Pancreas (tissue), 10 donors: Measurements from ENCODE around the gene NHP2. TPM values are rescaled to one million over a fixed set of nuclear protein-coding genes. Genes with fewer than 3 reads are reported as not detected.
A peak's percentile ranks its signal among the peaks of the same experiment; 100 is the strongest.

Experiments used
- ATAC-seq, 4 donors: fragments of 200-7000 bp; cut with Tn5 transposase; one replicate each; pipeline versions ENCODE4 v1.8.0 to v1.9.1; 2020; ENCODE audit warnings: mild to moderate bottlenecking in 4 of 4, moderate library complexity in 4 of 4
- DNase-seq, 6 donors: peaks; one replicate each; pipeline ENCODE4 v3.0.0-alpha.2; 2020
- FAIRE-seq: peaks from 2 replicates; lab custom pipeline; 2012; peaks lifted over from hg19 to GRCh38; lab: Jason Lieb, UNC
- H3K27ac ChIP-seq, 4 donors: fragments of 200-600 bp; sonication (generic); 1 replicate in 3 of 4; 2 replicates in 1 of 4; pipeline versions ENCODE4 v1.5.0 to v1.8.0; 2020
- H3K27me3 ChIP-seq, 4 donors: fragments of 200-600 bp; one replicate each; pipeline ENCODE4 v1.8.0; 2021
- H3K36me3 ChIP-seq, 3 donors: fragments of 200-600 bp; sonication (generic) in 1 of 3; one replicate each; pipeline versions ENCODE4 v1.5.0 to v1.8.0; 2020 to 2021
- H3K4me1 ChIP-seq, 3 donors: fragments of 200-600 bp; one replicate each; pipeline ENCODE4 v1.8.0; 2021
- H3K4me3 ChIP-seq, 4 donors: fragments of 200-600 bp; sonication (generic) in 2 of 4; one replicate each; pipeline versions ENCODE4 v1.5.0 to v1.8.0; 2020 to 2021
- H3K9me3 ChIP-seq, 4 donors: fragments of 200-600 bp; one replicate each; pipeline ENCODE4 v1.8.0; 2021
- WGBS, 2 donors: extraction: QIAGEN DNeasy Blood & Tissue Kit; methylation state at CpG; one replicate each; pipeline ENCODE4 v1.1.7; 2013; 5-methylcytosine and 5-hydroxymethylcytosine counted together
- intact Hi-C, 3 donors: fragments of 100-400 bp; cut with DNase I; formaldehyde crosslinking; loops; one replicate each; pipeline versions ENCODE4 v1.11.1 to v1.14.2; 2022
- polyA plus RNA-seq, 2 donors: library from polyadenylated mRNA; stranded (reverse); fragments of 200-250 nt; gene quantifications; one replicate each; pipeline ENCODE4 v1.2.3, GENCODE V29; 2013
- total RNA-seq, 6 donors: library from RNA; stranded (reverse); fragmentation: NEBNext Ultra II Directional in 4 of 6; extraction: Animal tissue kit (Norgen Biotek cat#: 25700) in 4 of 6; gene quantifications; one replicate each; pipeline versions ENCODE4 v1.2.1 to v1.2.4, GENCODE V29; 2021 to 2023
- TF ChIP-seq, protein P1 (sequence below), 4 donors: fragments of 200-600 bp; sonication (generic) in 3 of 4; IDR thresholded peaks; one replicate each; pipeline versions ENCODE4 v1.5.0 to v1.8.0; 2021; ENCODE audit warnings: antibody characterized with exemption in 4 of 4
- donor health status: healthy with polysubstance abuse.
- donor health status: DM: no; HTN: no; CAD: no; lungs with moderate emphysema.
- donor health status: DM: no; HTN: no; CAD: no.
- donor health status: control.
- donor health status: control.
- donor health status: Bipolar disorder and iron deficiency.
- donor health status: DM: yes; HTN: yes; CAD: no.
- donor health status: DM: no; HTN: no; CAD: no.
- donor health status: DM: no; HTN: no; CAD: no.
- donor health status: DM: yes; HTN: yes; CAD: no.

The NHP2 gene
- total and polyA plus RNA-seq, 8 donors, result 34.6 to 84.7 (median 54.1) TPM

- no peak for DNase-seq
- no peaks in the 10 kb centered on the region for H3K27me3 ChIP-seq
- H3K4me1 ChIP-seq, result peaks cover 6 to 7% (median 6%) of the 10 kb centered on the region in 3 donors
- H3K27ac ChIP-seq, result peak overlapping the region in 1 of 4 donors; percentile 8
- FAIRE-seq, result no peak
- intact Hi-C loops, result no loop called here
- 89 to 95% methylated on average over 13 of the region's 13 CpGs for WGBS, 2 donors
- TF ChIP-seq, protein P1, sequence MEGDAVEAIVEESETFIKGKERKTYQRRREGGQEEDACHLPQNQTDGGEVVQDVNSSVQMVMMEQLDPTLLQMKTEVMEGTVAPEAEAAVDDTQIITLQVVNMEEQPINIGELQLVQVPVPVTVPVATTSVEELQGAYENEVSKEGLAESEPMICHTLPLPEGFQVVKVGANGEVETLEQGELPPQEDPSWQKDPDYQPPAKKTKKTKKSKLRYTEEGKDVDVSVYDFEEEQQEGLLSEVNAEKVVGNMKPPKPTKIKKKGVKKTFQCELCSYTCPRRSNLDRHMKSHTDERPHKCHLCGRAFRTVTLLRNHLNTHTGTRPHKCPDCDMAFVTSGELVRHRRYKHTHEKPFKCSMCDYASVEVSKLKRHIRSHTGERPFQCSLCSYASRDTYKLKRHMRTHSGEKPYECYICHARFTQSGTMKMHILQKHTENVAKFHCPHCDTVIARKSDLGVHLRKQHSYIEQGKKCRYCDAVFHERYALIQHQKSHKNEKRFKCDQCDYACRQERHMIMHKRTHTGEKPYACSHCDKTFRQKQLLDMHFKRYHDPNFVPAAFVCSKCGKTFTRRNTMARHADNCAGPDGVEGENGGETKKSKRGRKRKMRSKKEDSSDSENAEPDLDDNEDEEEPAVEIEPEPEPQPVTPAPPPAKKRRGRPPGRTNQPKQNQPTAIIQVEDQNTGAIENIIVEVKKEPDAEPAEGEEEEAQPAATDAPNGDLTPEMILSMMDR (IDR thresholded peaks at IDR 0.05), result no peak
- ATAC-seq, result no peak
- H3K4me3 ChIP-seq, result no peak overlapping the region
- H3K36me3 ChIP-seq, result no peaks in the 10 kb centered on the region
- no peaks in the 10 kb centered on the region for H3K9me3 ChIP-seq
These were observed 30.4 kb downstream of the NHP2 start for GRCh38 chr5:178123094-178123965.

GRCh38 chr5:178122346-178122745, 31.3 kb downstream of the NHP2 start:
- Histone ChIP-seq H3K27me3 (no peaks in the 10 kb centered on the region), H3K9me3 (no peaks in the 10 kb centered on the region), H3K4me1 (peaks cover 6 to 7% (median 6%) of the 10 kb centered on the region in 3 donors), H3K27ac (no peak overlapping the region), H3K36me3 (no peaks in the 10 kb centered on the region), H3K4me3 (no peak overlapping the region)
- DNase-seq (no peak), FAIRE-seq (no peak), ATAC-seq (no peak)
- TF ChIP-seq, protein P1 (IDR thresholded peaks at IDR 0.05), result no peak
- intact Hi-C loops, result no loop called here
- 85% methylated on average over 5 of the region's 5 CpGs for WGBS, 2 donors

GRCh38 chr5:178121391-178122276, 32.1 kb downstream of the NHP2 start:
- 78 to 79% methylated on average over 38 of the region's 38 CpGs for WGBS, 2 donors
- Histone ChIP-seq H3K27ac (peak overlapping the region in 1 of 4 donors; percentile 19), H3K27me3 (no peaks in the 10 kb centered on the region), H3K4me3 (peak overlapping the region in 2 of 4 donors; percentile 23 to 35), H3K4me1 (peaks cover 6 to 7% (median 6%) of the 10 kb centered on the region in 3 donors), H3K9me3 (no peaks in the 10 kb centered on the region), H3K36me3 (no peaks in the 10 kb centered on the region)
- FAIRE-seq, result no peak
- peak in 1 of 6 donors; percentile 34 for DNase-seq
- TF ChIP-seq, protein P1 (IDR thresholded peaks at IDR 0.05), result no peak
- ATAC-seq, result no peak
- intact Hi-C loops, result no loop called here

- peak; percentile 91 to 99 (median 96) for DNase-seq
- TF ChIP-seq, protein P1 (IDR thresholded peaks at IDR 0.05), result peak; percentile 43 to 70 (median 51)
- no peak for FAIRE-seq
- 23 to 27% methylated on average over 29 of the region's 29 CpGs for WGBS, 2 donors
- peak; percentile 93 to 97 (median 96) for ATAC-seq
- H3K36me3 ChIP-seq, result no peaks in the 10 kb centered on the region
- H3K27ac ChIP-seq, result peak overlapping the region in 1 of 4 donors; percentile 19
- H3K9me3 ChIP-seq, result no peaks in the 10 kb centered on the region
- peak overlapping the region in 2 of 4 donors; percentile 23 to 35 for H3K4me3 ChIP-seq
- intact Hi-C loops, result no loop called here
- no peaks in the 10 kb centered on the region for H3K27me3 ChIP-seq
- peaks cover 6 to 7% (median 6%) of the 10 kb centered on the region in 3 donors for H3K4me1 ChIP-seq
These were observed 32.9 kb downstream of the NHP2 start for GRCh38 chr5:178120607-178121357.
